SKM-1 treated with dmso at 0.1 percent for 144 hours (cell line): ENCODE data around the gene SERP2.

Source experiments
- DNase-seq: peaks from one replicate; lab custom pipeline; 2025; ENCODE audit not compliant: unreplicated experiment; lab: John Stamatoyannopoulos, UW

Gene SERP2

GRCh38 chr13:44432650-44433049 lies 59.0 kb downstream of the SERP2 start:
- no peak for DNase-seq

- DNase-seq = no peak
These were observed 60.5 kb downstream of the SERP2 start for GRCh38 chr13:44433863-44434765.

DNA sequence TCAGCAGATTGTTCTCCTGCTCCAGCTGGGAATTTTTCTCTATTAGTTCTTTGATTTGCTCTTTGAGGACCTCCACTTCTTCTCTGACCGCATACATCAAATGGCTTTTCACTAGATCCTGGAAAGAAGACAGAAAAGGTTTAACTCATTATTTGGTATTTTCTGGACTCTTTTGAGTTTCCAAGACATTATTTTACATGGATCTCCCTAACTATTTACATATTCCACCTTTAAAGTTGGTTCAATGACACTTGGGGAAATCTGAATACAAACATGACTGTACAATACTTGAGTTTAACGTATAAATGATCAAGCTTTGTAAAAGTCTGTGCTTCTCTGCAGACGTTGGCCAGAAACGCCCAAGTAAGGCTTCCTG lies 61.1 kb downstream of the SERP2 start:
- DNase-seq = no peak

- DNase-seq = peak; percentile 77
These were observed 61.7 kb downstream of the SERP2 start for GRCh38 chr13:44435142-44435918.

DNA sequence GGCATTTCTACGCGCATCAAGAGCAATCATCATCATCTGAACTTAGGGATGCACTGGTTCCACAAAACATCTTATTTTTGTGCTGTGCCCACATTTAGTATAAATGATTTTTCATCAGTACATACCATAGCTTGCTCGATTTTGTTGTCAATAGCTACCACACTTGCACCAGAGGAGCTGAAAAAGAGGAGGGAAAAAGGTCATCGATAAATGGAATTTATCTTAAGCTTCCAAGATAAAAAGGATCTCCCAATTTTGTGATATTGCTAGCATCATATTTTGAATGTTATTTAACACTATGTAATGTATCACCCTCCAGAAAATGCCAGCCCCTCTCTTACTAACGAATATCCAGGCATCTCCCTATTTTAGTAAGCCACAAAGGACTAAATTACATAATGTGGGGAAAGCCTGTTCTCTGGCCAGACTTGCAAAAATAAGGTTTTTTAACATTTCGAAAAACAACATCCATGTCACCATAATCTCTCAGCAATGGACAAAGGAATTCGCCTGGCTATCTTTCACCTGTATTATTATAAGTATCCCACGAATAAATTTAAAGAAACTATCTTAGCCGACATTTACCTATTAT lies 62.4 kb downstream of the SERP2 start:
- no peak for DNase-seq

- DNase-seq = peak; percentile 50
These were observed 63.1 kb downstream of the SERP2 start for GRCh38 chr13:44436589-44437337.

DNA sequence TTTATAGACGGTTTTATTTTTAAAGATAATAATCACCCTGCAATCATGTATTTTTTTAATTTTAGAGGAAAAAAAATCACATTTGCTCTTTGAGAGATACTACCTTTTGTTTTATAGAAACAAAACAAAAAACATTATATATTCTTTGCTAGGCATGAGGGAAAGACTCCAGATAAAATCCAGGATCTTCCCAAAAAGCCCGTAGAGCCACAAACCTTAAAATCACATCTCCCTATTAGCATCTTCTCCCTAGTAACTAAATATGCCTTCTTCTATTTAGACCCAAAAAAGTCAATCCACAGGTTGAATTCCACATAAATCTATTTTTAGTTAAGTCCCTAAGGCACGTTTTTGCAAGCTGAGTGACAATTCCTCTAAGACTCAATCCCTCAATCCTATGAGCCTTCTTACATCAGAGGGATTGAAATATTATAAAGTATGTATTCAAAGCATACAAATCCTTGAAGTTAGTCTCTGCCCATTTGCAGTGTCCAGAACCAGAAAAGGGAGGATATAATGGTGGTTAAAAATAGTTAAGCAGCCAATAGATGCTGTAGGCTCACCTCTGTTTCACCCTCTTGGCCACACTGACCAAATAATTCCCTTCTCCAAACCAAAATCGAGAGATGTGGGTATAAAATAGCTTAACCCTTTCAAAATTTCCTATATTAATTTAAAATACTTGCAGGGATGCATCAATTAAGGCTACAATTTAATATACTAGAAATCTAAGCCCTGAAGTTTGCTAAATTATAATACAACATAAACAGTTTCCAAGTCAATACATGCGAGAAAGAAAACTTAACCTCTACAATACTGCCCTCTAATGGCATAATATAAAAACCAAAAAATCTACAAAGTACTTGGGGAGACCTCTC lies 64.0 kb downstream of the SERP2 start:
- peak; percentile 64 for DNase-seq

DNA sequence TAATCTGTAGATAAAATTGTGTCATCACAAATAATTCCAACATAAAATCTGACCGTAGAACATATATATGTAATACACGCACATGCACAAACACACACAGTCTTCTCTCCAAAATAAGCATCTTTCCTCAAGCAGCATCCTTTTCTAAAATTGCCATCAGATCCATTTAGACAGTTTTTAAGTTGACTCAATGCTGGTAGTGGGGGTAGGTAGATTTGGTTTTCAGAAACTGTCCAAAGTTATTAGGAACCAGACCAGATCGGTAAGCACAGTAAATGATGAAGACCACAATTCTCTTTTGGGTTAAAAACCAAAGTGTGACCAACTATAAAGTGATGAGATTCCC lies 64.6 kb downstream of the SERP2 start:
- DNase-seq = no peak

DNA sequence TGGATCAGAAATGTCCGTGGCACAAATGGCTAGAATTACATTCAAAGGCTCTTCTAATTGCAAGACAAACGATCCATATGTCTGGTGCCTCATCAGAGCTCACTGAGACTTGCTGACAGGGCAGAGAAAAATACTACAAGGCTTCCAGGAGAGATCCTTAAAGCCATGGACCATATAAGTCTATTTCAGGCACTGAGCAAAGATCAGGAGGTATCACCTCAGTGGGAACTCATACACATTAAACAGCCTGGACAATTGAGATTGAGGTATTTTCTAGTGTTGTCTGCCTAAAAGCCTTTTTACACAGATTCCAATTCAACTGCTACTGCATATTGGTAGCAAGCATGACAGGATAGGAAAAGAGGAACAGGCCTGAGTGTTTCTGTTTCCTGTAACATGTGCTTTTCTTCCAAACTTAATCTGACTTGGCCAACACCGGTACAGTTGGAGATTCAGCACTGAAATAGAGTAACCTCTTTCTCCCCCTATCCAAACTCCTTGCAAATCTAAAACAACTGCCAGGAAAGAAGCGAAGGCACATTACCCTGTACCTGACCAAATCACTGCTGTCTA lies 65.9 kb downstream of the SERP2 start:
- peak; percentile 65 for DNase-seq

DNA sequence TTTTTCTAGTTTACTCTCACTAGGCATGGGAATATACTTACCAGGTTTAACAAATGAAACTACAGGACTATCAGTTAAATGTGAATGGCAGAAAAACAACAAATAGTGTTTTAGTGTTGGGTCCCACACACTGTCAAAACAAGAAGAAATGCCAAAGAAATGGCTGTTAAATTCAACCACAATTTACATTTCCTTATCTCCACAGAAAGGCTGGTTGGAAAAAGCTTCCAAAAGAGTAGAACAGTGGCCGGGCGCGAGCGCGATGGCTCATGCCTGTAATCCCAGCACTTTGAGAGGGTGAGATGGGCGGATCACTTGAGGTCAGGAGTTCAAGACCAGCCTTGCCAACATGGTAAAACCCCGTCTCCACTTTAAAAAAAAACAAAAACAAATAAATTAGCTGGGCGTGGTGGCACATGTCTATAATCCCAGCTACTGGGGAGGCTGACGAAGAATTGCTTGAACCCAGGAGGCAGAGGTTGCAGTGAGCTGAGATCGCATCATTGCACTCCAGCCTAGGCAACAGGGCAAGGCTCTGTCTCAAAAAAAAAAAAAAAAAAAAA lies 66.5 kb downstream of the SERP2 start:
- DNase-seq = no peak
